Measurements from ENCODE around the gene HSPA9. TPM values are rescaled to one million over a fixed set of nuclear protein-coding genes. Genes with fewer than 3 reads are reported as not detected.
A peak's percentile ranks its signal among the peaks of the same experiment; 100 is the strongest.

Gene HSPA9
- total RNA-seq, 2 experiments from 2014 or later: 290 to 362 TPM

GRCh38 chr5:138544181-138545134, 30.7 kb downstream of the HSPA9 start:
- ChIA-PET CTCF (ENCODE audit: unreplicated experiment) (interaction anchor here (0.5 kb wide), 1 partner anchor 475 kb away, joined by 3 read pairs; no protein-coding TSS in a partner anchor), POLR2A (interaction anchor here (0.6 to 1.5 kb wide), 6 partner anchors 11 to 122 kb away, joined by 3 to 12 read pairs (median 4); partner anchors contain the start of gene HSPA9)
- Histone ChIP-seq H3K4me3 (ENCODE audit: low read depth, low read length, poor library complexity, severe bottlenecking) (peak overlapping the region; percentile 95), H3K79me2 (ENCODE audit: insufficient read depth, low read depth, low read length) (peaks cover 87% of the 10 kb centered on the region), H3K4me1 (ENCODE audit: insufficient read depth, low read length, poor library complexity, severe bottlenecking) (peaks cover 43% of the 10 kb centered on the region), H2AFZ (ENCODE audit: low read length) (peak overlapping the region; percentile 30; the same call in 1 of the 2 replicates), H3K9me3 (ENCODE audit: low read length) (no peaks in the 10 kb centered on the region), H3K36me3 (ENCODE audit: insufficient read depth, low read length) (peaks cover 31% of the 10 kb centered on the region), H3K4me2 (ENCODE audit: low read length) (peak overlapping the region; percentile 91), H4K20me1 (ENCODE audit: insufficient read depth, low read length) (peaks cover 34% of the 10 kb centered on the region), H3K9me2 (ENCODE audit: insufficient read depth, low read length) (no peaks in the 10 kb centered on the region), H3K27ac (ENCODE audit: low read depth, low read length, poor library complexity, severe bottlenecking) (peak overlapping the region; percentile 62)
- no peak for TF ChIP-seq CTCF (conservative IDR thresholded peaks at IDR 0.05; ENCODE audit: low read length)
- no peak for TF ChIP-seq EZH2phosphoT487 (IDR thresholded peaks at IDR 0.05; ENCODE audit: borderline replicate concordance, low read depth, low read length)
- DNase-seq (ENCODE audit: low spot score): no peak
- intact Hi-C loops (cut with micrococcal nuclease; ENCODE audit: unreplicated experiment): loop anchor here (5.0 kb wide), 2 partner anchors 192 to 207 kb away; partner anchors contain the start of genes FAM53C and KDM3B
- BruUV-seq (replicated peaks): no TSS peak

- no peaks in the 10 kb centered on the region for H3K9me3 ChIP-seq (ENCODE audit: low read length)
- H4K20me1 ChIP-seq (ENCODE audit: insufficient read depth, low read length): peaks cover 40% of the 10 kb centered on the region
- peak overlapping the region; percentile 95 for H3K4me3 ChIP-seq (ENCODE audit: low read depth, low read length, poor library complexity, severe bottlenecking)
- BruUV-seq (replicated peaks): TSS peak; percentile 91
- peaks cover 45% of the 10 kb centered on the region for H3K4me1 ChIP-seq (ENCODE audit: insufficient read depth, low read length, poor library complexity, severe bottlenecking)
- CTCF ChIA-PET (ENCODE audit: unreplicated experiment): interaction anchor here (0.9 to 1.2 kb wide), 2 partner anchors 17 to 32 kb away, joined by 3 to 5 read pairs; partner anchors contain the start of gene HSPA9
- POLR2A ChIA-PET: interaction anchor here (0.6 to 2.6 kb wide), 13 partner anchors 8 to 123 kb away, joined by 3 to 12 read pairs (median 5); partner anchors contain the start of gene HSPA9
- H2AFZ ChIP-seq (ENCODE audit: low read length): peak overlapping the region; percentile 30; the same call in 1 of the 2 replicates
- peaks cover 87% of the 10 kb centered on the region for H3K79me2 ChIP-seq (ENCODE audit: insufficient read depth, low read depth, low read length)
- no peak for DNase-seq (ENCODE audit: low spot score)
- intact Hi-C loops (cut with micrococcal nuclease; ENCODE audit: unreplicated experiment): loop anchor here (1.0 to 5.0 kb wide), 4 partner anchors 32 to 206 kb away; partner anchors contain the start of genes FAM53C, HSPA9 and KDM3B
- H3K36me3 ChIP-seq (ENCODE audit: insufficient read depth, low read length): peaks cover 39% of the 10 kb centered on the region
- H3K27ac ChIP-seq (ENCODE audit: low read depth, low read length, poor library complexity, severe bottlenecking): peak overlapping the region; percentile 62
- no peaks in the 10 kb centered on the region for H3K9me2 ChIP-seq (ENCODE audit: insufficient read depth, low read length)
- TF ChIP-seq EZH2phosphoT487 (IDR thresholded peaks at IDR 0.05; ENCODE audit: borderline replicate concordance, low read depth, low read length) (no peak), CTCF (conservative IDR thresholded peaks at IDR 0.05; ENCODE audit: low read length) (no peak)
- H3K4me2 ChIP-seq (ENCODE audit: low read length): peak overlapping the region; percentile 91
These were observed 31.5 kb downstream of the HSPA9 start for GRCh38 chr5:138543730-138544104.

Data from OCI-LY7 (cell line).